Astrocyte (in vitro differentiated cells and primary cell): ENCODE data around the gene DLL3. TPM values are rescaled to one million over a fixed set of nuclear protein-coding genes. Genes with fewer than 3 reads are reported as not detected.
A peak's percentile ranks its signal among the peaks of the same experiment; 100 is the strongest.

Experiments used
- DNase-seq: peaks from one replicate; pipeline ENCODE4 v3.0.0-alpha.2; 2010; ENCODE audit warnings: low read depth
- FAIRE-seq: peaks from 2 replicates; lab custom pipeline; 2011; peaks lifted over from hg19 to GRCh38; lab: Jason Lieb, UNC
- H2AFZ ChIP-seq: 2 replicates; pipeline ENCODE4 v1.6.0; 2012; ENCODE audit warnings: low read depth, low read length, inconsistent platforms
- H3K27ac ChIP-seq: 2 replicates; pipeline ENCODE4 v1.5.1; 2011; ENCODE audit warnings: low read depth, low read length, inconsistent platforms
- H3K27me3 ChIP-seq: 2 replicates; pipeline ENCODE4 v1.6.0; 2011; ENCODE audit warnings: low read length, inconsistent platforms; ENCODE audit not compliant: insufficient read depth
- H3K36me3 ChIP-seq: 2 replicates; pipeline ENCODE4 v1.5.1; 2011; ENCODE audit warnings: low read length, inconsistent platforms; ENCODE audit not compliant: insufficient read depth
- H3K4me1 ChIP-seq: 2 replicates; pipeline ENCODE4 v1.5.1; 2011; ENCODE audit warnings: low read length, inconsistent platforms; ENCODE audit not compliant: insufficient read depth
- H3K4me2 ChIP-seq: 2 replicates; pipeline ENCODE4 v1.6.0; 2012; ENCODE audit warnings: low read length, inconsistent platforms
- H3K4me3 ChIP-seq: 2 replicates; pipeline ENCODE4 v1.5.1; 2011; ENCODE audit warnings: low read depth, mild to moderate bottlenecking, low read length, inconsistent platforms; ENCODE audit not compliant: insufficient read depth
- H3K79me2 ChIP-seq: 2 replicates; pipeline ENCODE4 v1.6.0; 2012; ENCODE audit warnings: mild to moderate bottlenecking, low read length, inconsistent platforms; ENCODE audit not compliant: insufficient read depth
- H3K9ac ChIP-seq: 2 replicates; pipeline ENCODE4 v1.6.0; 2012; ENCODE audit warnings: mild to moderate bottlenecking, low read length, inconsistent platforms
- H3K9me3 ChIP-seq: 2 replicates; pipeline ENCODE4 v1.5.1; 2012; ENCODE audit warnings: low read depth, mild to moderate bottlenecking, low read length, inconsistent platforms; ENCODE audit not compliant: insufficient read depth
- H4K20me1 ChIP-seq: 2 replicates; pipeline ENCODE4 v1.6.0; 2012; ENCODE audit warnings: low read length, inconsistent platforms; ENCODE audit not compliant: insufficient read depth
- H3K27ac Mint-ChIP-seq: one replicate; pipeline ENCODE4 v1.8.0; 2021; ENCODE audit warnings: mild to moderate bottlenecking, mixed read lengths; ENCODE audit not compliant: unreplicated experiment
- H3K27me3 Mint-ChIP-seq: one replicate; pipeline ENCODE4 v1.8.0; 2021; ENCODE audit warnings: low read depth, mixed read lengths; ENCODE audit not compliant: unreplicated experiment
- H3K36me3 Mint-ChIP-seq: one replicate; pipeline ENCODE4 v1.8.0; 2021; ENCODE audit warnings: low read depth, mixed read lengths; ENCODE audit not compliant: unreplicated experiment
- H3K4me1 Mint-ChIP-seq: one replicate; pipeline ENCODE4 v1.8.0; 2021; ENCODE audit warnings: low read depth, mixed read lengths; ENCODE audit not compliant: unreplicated experiment
- H3K4me3 Mint-ChIP-seq: one replicate; pipeline ENCODE4 v1.8.0; 2021; ENCODE audit warnings: mild to moderate bottlenecking, moderate library complexity, mixed read lengths; ENCODE audit not compliant: unreplicated experiment
- H3K9me3 Mint-ChIP-seq: one replicate; pipeline ENCODE4 v1.8.0; 2021; ENCODE audit warnings: mild to moderate bottlenecking, mixed read lengths; ENCODE audit not compliant: unreplicated experiment
- CTCF ChIP-seq: IDR thresholded peaks from 2 replicates; pipeline ENCODE4 v1.5.1; 2011; ENCODE audit warnings: low read depth, mild to moderate bottlenecking, inconsistent platforms, low read length, moderate library complexity; ENCODE audit not compliant: insufficient read depth
- EZH2 ChIP-seq: IDR thresholded peaks from 2 replicates; pipeline ENCODE4 v1.6.1; 2012; ENCODE audit warnings: mild to moderate bottlenecking, low read length, inconsistent platforms; ENCODE audit not compliant: insufficient read depth
- total RNA-seq: library from RNA; stranded (reverse); gene quantifications from 2 replicates; pipeline ENCODE4 v1.2.1, GENCODE V29; 2021

Gene DLL3
- total RNA-seq, 1 donor from 2014 or later, result 0.84 TPM

GRCh38 chr19:39506944-39507714 lies 8.4 kb downstream of the DLL3 start:
- Histone ChIP-seq H3K4me1 (peaks cover 3% of the 10 kb centered on the region), H2AFZ (peak overlapping the region; percentile 98), H3K36me3 (no peaks in the 10 kb centered on the region), H3K27me3 (peaks cover 5% of the 10 kb centered on the region), H3K4me3 (peak overlapping the region; percentile 68), H3K79me2 (no peaks in the 10 kb centered on the region), H4K20me1 (no peaks in the 10 kb centered on the region), H3K9ac (peak overlapping the region; percentile 63), H3K4me2 (peak overlapping the region; percentile 96), H3K27ac (no peak overlapping the region), H3K9me3 (no peaks in the 10 kb centered on the region)
- H3K27ac Mint-ChIP-seq, result no peak overlapping the region
- peaks cover 5% of the 10 kb centered on the region for H3K36me3 Mint-ChIP-seq
- no peaks in the 10 kb centered on the region for H3K4me1 Mint-ChIP-seq
- DNase-seq (peak; percentile 51), FAIRE-seq (no peak)
- H3K9me3 Mint-ChIP-seq, result no peaks in the 10 kb centered on the region
- H3K4me3 Mint-ChIP-seq, result peak overlapping the region; percentile 83
- TF ChIP-seq EZH2, result peak; percentile 64
- TF ChIP-seq CTCF, result no peak
- H3K27me3 Mint-ChIP-seq, result peaks cover 55% of the 10 kb centered on the region

GRCh38 chr19:39507715-39508364 lies 9.1 kb downstream of the DLL3 start:
- Histone ChIP-seq H3K9ac (peak overlapping the region; percentile 63), H3K4me2 (peak overlapping the region; percentile 96), H3K27me3 (peaks cover 5% of the 10 kb centered on the region), H2AFZ (peak overlapping the region; percentile 98), H3K79me2 (no peaks in the 10 kb centered on the region), H3K27ac (no peak overlapping the region), H3K9me3 (no peaks in the 10 kb centered on the region), H3K4me1 (peaks cover 3% of the 10 kb centered on the region), H3K4me3 (peak overlapping the region; percentile 68), H4K20me1 (no peaks in the 10 kb centered on the region), H3K36me3 (no peaks in the 10 kb centered on the region)
- no peak overlapping the region for H3K27ac Mint-ChIP-seq
- H3K4me1 Mint-ChIP-seq, result no peaks in the 10 kb centered on the region
- TF ChIP-seq EZH2, result peak; percentile 17
- TF ChIP-seq CTCF, result no peak
- DNase-seq, result no peak
- peak overlapping the region; percentile 83 for H3K4me3 Mint-ChIP-seq
- peaks cover 56% of the 10 kb centered on the region for H3K27me3 Mint-ChIP-seq
- no peak for FAIRE-seq
- H3K36me3 Mint-ChIP-seq, result peaks cover 5% of the 10 kb centered on the region
- no peaks in the 10 kb centered on the region for H3K9me3 Mint-ChIP-seq

GRCh38 chr19:39508629-39509028 lies 9.9 kb downstream of the DLL3 start:
- Histone ChIP-seq H3K4me2 (no peak overlapping the region), H3K36me3 (no peaks in the 10 kb centered on the region), H4K20me1 (no peaks in the 10 kb centered on the region), H3K79me2 (no peaks in the 10 kb centered on the region), H3K27me3 (peaks cover 12% of the 10 kb centered on the region), H3K4me3 (no peak overlapping the region), H3K4me1 (peaks cover 3% of the 10 kb centered on the region), H3K9me3 (no peaks in the 10 kb centered on the region), H3K9ac (no peak overlapping the region), H2AFZ (no peak overlapping the region), H3K27ac (no peak overlapping the region)
- peaks cover 3% of the 10 kb centered on the region for H3K36me3 Mint-ChIP-seq
- no peak for FAIRE-seq
- DNase-seq, result no peak
- no peaks in the 10 kb centered on the region for H3K4me1 Mint-ChIP-seq
- H3K27ac Mint-ChIP-seq, result no peak overlapping the region
- TF ChIP-seq CTCF (no peak), EZH2 (no peak)
- H3K4me3 Mint-ChIP-seq, result no peak overlapping the region
- H3K27me3 Mint-ChIP-seq, result peaks cover 57% of the 10 kb centered on the region
- no peaks in the 10 kb centered on the region for H3K9me3 Mint-ChIP-seq
